ENCODE measurements around the gene ADAMTSL4.
"Not testable (repeated sequence)": the region's sequence is repeated elsewhere in the genome, so short reads cannot be mapped to it uniquely, and the experiment has no call there.

GRCh38 chr1:150602372-150602771 lies 53.2 kb downstream of the ADAMTSL4 start:
- TF ChIP-seq CTCF (IDR thresholded peaks at IDR 0.05); PBX3 (IDR thresholded peaks at IDR 0.05); GABPA (IDR thresholded peaks at IDR 0.05; ENCODE audit: low read depth); MAX (IDR thresholded peaks at IDR 0.05; ENCODE audit: low read depth); RCOR1 (IDR thresholded peaks at IDR 0.05; ENCODE audit: low read length); EZH2phosphoT487 (IDR thresholded peaks at IDR 0.05; ENCODE audit: borderline replicate concordance, low read depth); YY1 (IDR thresholded peaks at IDR 0.05; ENCODE audit: low read depth); JUND (IDR thresholded peaks at IDR 0.05); RFX5 (IDR thresholded peaks at IDR 0.05; ENCODE audit: low read length); MXI1 (IDR thresholded peaks at IDR 0.05; ENCODE audit: low read depth, low read length); SMC3 (IDR thresholded peaks at IDR 0.05; ENCODE audit: low read depth, low read length); MEF2A (IDR thresholded peaks at IDR 0.05; ENCODE audit: borderline replicate concordance, low read depth): not testable (repeated sequence)

All from SK-N-SH (cell line).